ENCODE measurements around the gene OR6J1.
"Not testable (repeated sequence)": the region's sequence is repeated elsewhere in the genome, so short reads cannot be mapped to it uniquely, and the experiment has no call there.

OR6J1 gene

DNA sequence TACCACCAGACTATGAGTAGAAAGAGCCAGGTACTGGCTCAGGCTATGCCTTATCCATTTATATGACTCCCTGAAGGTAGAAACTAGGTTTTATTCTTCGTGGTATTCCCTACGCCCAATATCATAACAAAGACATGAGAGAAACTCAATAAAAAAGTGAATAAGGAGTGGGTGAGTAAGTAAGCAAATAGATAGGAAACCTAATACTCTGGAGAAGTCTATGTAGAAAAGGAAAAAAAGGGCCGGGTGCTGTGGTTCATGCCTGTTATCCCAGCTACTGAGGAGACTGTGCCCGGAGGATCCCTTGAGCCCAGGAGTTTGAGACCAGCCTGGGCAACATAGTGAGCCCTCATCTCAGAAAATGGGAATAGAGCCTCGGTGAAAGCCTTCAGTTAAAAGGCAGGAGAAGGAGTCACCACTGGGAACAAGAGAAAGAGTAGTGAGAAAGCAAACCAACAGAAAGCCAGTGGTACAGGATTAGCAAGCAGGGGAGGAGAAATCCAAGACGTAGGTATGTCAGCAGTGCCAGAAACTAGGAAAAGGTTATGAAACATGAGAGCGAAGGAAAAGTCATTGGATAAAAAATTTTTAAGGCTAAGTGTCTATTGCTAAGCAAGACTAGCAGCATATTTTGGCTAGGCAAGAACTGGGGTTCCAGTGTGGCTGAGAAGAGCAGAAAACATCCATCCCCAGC lies 6.0 kb upstream of the OR6J1 start:
- DNase-seq = no peak

GRCh38 chr14:22648506-22648905 lies 4.4 kb upstream of the OR6J1 start:
- DNase-seq = no peak

DNA sequence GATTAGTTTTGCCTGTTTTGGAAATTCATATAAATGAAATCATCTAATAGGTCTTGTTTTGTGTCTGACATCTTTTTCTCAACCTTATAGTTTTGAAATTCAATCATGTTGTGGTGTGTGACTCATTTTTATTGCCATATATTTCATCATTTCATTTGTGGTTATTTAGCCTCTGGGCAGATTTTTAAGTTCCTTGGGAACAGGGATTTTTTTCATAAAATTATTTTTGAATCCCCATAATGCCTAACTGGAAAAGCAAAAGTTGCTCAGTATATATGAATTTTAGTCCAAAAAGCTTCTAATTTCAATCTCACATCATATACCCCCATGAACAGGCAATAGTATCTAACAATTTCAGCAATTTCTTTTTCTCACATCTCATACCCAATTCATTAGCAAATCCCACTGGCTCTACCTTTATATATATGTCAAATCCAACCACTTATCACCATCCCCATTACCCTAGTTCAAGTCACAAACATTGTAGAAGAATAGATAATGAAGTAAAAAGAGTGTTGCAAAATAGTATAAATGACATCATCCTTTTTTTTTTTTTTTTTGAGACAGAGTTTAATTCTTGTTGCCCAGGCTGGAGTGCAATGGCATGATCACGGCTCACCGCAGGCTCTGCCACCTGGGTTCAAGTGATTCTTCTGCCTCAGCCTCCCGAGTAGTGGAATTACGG lies 2.6 kb upstream of the OR6J1 start:
- DNase-seq = no peak

DNA sequence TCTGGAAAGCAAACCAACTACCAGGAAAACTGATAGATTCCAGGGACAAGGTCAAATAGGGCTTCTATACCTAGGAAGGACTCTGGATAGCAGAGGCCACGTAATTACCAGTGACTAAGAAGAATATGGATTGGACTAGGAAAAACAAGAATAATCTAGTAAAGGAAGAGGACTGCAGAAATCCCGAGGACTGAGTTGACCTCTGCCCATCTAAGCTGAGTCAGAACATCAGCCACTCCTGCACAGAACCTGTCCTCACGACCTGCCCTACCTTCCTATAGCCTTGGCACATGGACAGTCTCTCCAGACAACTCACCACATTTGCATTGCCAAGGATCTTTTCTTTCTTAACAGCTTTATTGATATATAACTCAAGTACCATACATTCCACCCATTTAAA lies 2.3 kb downstream of the OR6J1 start:
- no peak for DNase-seq

- DNase-seq = no peak
Measured at GRCh38 chr14:22640192-22640591, 4.0 kb downstream of the OR6J1 start.

GRCh38 chr14:22635980-22636379 lies 8.2 kb downstream of the OR6J1 start:
- DNase-seq = not testable (repeated sequence)

DNA sequence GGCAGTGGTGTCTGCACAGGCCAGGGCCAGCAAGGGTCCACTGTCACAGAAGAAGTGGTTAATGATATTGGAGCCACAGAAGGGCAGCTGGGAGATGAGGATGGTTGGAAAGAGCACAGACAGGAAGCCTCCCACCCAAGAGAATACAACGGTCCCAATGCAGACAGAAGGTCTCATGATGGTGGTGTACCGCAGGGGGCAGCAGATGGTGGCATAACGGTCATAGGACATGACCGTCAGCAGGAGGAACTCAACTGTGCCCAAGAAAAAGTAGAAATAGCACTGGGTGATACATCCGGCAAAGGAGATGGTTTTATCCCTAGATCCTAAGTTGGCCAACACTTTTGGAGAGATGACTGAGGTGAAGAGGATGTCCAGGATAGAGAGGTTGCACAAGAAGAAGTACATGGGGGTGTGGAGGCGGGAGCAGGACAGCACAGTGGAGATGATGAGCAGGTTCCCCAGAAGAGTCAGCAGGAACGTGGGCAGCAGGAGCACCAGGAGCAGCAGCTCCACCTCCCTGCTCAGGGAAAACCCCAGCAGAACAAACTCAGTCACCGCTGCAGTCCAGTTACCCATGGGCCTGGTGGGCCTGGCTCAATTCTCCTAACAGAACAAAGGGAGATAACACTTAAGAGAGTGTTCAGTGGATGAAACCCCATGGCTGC lies 9.8 kb downstream of the OR6J1 start:
- no peak for DNase-seq

DNA sequence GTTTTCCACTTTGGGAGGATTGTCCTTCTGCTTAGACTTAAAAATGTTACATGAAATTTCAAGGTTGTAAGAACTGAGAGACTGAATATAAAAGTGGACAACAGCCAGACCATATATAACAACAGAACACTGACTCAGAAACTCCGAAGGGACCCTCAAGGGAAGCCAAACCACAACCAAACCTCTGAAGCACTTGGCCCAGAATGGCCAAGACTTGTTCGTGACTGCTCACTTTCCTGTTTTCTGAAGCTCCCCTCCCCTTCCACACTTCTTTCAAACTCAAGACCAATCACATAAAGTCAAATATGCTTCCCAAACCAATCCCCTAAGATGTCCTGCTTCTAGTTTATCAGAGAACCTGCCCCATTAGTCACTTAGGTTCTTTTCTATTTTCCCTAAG lies 13.7 kb downstream of the OR6J1 start:
- no peak for DNase-seq

- no peak for DNase-seq
Measured at GRCh38 chr14:22630066-22630465, 14.1 kb downstream of the OR6J1 start.

GRCh38 chr14:22629361-22629760 lies 14.8 kb downstream of the OR6J1 start:
- no peak for DNase-seq

- no peak for DNase-seq
Measured at GRCh38 chr14:22627506-22628263, 16.5 kb downstream of the OR6J1 start.

DNA sequence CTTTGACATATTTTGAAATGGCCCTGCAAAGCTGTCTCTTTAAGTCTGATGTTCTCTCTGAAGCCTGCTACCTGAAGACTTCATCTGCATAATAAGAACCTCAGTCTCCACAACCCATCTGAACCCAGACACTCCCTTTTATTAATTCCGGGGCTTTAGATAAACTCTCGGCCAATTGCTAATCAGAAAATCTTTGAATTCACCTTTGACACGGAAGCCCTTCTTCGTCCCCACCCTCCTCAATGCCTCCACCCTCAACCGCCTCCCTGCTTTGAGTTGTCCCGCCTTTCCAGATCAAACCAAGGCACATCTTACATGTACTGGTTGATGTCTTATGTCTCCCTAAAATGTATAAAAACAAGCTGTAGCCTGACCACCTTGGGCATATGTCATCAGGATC lies 17.6 kb downstream of the OR6J1 start:
- no peak for DNase-seq

GRCh38 chr14:22623047-22623446 lies 21.1 kb downstream of the OR6J1 start:
- DNase-seq = no peak

GRCh38 chr14:22622255-22622654 lies 21.9 kb downstream of the OR6J1 start:
- no peak for DNase-seq

DNA sequence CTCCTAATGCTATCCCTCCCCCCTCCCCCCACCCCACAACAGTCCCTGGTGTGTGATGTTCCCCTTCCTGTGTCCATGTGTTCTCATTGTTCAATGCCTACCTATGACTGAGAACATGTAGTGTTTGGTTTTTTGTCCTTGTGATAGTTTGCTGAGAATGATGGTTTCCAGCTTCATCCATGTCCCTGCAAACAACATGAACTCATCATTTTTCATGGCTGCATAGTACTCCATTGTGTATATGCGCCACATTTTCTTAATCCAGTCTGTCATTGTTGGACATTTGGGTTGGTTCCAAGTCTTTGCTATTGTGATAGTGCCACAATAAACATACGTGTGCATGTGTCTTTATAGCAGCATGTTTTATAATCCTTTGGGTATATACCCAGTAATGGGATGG lies 28.4 kb downstream of the OR6J1 start:
- not testable (repeated sequence) for DNase-seq

- DNase-seq = no peak
Measured at GRCh38 chr14:22614240-22614799, 29.8 kb downstream of the OR6J1 start.

DNA sequence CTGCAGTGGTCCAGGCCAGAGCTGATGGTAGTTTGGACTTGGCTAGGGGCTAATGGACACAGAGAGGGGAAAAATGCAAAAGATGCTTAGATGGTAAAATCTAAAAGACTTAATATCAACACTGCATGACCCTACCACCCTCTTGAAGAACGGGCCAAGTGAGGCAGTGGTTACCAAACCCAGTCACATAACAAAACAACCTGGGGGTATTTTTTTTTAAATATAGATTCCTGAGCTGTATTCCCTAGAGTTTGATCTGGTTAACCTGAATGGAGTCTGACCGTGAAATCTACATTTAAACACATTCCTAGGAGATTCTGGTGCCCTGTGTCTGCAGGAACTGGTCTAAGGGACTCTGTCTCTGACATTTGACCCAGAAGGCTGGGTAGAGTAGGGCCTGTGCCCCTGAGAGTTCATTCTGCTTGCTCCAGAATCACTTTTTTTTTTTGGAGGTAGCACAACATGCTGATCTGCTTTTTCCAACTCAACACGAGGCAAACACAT lies 30.4 kb downstream of the OR6J1 start:
- DNase-seq = no peak

- DNase-seq = no peak
Measured at GRCh38 chr14:22613106-22613695, 31.0 kb downstream of the OR6J1 start.

GRCh38 chr14:22610931-22611330 lies 33.2 kb downstream of the OR6J1 start:
- no peak for DNase-seq

GRCh38 chr14:22607291-22607690 lies 36.9 kb downstream of the OR6J1 start:
- no peak for DNase-seq

GRCh38 chr14:22606380-22606779 lies 37.8 kb downstream of the OR6J1 start:
- DNase-seq = no peak

DNA sequence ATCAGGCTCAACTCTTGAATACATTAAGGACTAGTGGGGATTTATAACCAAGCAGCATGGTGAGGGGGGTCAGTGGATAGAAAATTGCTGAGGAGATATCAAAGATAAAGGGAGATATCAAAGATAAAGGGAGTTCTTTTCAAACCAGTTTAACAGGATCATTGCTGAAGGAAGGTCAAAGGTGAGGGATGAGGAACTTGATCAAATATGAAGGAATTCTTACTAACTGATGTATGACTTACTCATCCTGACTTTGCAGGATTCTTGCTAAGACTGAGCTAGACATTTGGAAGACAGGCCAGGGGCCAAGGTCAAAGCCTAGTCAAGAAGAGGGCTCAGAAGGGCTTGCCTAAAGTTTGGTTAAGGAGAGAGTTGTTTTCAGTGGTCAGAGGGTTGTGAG lies 41.3 kb downstream of the OR6J1 start:
- no peak for DNase-seq

DNA sequence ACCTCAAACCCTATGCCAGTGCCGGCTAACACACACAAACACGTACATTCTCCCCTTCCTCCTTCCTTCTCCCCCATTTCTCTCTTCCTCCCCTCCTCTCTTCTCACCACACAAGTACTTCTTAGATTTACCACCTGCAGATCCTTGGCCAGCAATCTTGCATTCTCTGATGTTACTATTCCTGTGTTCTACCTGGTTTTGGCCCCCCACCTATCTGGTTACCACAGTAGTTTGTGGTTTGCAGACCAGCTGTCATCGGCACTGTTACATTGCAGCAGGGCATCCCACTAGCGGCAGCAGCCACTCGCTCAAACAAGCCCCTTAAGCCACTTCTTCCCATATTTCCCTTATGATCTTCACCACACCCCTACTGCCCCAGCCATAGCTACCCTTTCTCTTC lies 42.2 kb downstream of the OR6J1 start:
- no peak for DNase-seq

Data from NCI-H774 (cell line).